NCI-H2171 (cell line): ENCODE results near the gene ZMPSTE24.
A peak's percentile ranks its signal among the peaks of the same experiment; 100 is the strongest.
"Not testable (repeated sequence)": the region's sequence is repeated elsewhere in the genome, so short reads cannot be mapped to it uniquely, and the experiment has no call there.

Experiments
- DNase-seq: peaks from one replicate; lab custom pipeline; 2025; lab: John Stamatoyannopoulos, UW

ZMPSTE24 gene

DNA sequence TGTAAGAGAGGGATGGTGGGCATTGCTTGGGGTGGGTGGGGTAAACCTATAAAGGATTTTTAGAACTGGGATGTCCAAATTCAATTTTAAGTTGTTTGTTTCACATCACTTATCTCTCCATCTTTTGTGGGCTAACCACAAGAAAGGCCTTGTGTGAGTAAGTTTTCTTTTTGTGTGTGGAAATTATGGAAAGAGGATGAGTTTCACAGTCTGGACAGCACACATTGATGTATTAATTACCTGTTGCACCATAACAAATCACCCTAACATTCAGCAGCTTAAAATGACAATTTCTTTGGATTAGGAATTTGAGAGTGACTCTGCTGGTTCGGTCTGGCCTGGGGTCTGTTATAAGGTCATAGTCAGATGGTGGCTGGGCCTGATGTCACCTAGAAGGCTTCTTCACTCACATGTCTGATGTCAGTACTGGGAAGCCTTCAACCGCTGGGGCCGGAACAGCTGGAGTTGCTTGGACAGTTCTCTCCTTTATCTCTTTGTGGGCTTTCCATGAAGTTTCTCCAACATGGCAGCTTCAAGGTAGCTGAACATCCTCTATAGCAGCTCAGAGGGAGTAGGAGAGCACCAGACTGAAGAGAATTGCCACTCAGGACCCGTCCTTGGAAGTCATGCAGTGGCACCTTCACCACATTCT lies 61.1 kb downstream of the ZMPSTE24 start:
- DNase-seq = no peak

DNA sequence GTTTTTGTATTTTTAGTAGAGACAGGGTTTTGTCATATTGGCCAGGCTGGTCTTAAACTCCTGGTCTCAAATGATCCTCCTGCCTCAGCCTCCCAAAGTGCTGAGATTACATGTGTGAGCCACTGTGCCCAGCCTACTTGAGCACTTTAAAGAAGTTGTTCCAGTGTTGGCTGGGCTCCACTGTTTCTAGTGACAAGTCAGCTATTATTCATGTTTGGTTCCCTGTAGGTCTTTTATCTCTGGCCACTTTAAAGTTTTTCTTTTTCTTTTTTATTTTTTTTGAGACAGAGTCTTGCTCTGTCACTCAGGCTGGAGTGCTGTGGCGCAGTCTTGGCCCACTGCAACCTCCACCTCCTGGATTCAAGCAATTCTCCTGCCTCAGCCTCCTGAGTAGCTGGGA lies 73.4 kb downstream of the ZMPSTE24 start:
- not testable (repeated sequence) for DNase-seq

DNA sequence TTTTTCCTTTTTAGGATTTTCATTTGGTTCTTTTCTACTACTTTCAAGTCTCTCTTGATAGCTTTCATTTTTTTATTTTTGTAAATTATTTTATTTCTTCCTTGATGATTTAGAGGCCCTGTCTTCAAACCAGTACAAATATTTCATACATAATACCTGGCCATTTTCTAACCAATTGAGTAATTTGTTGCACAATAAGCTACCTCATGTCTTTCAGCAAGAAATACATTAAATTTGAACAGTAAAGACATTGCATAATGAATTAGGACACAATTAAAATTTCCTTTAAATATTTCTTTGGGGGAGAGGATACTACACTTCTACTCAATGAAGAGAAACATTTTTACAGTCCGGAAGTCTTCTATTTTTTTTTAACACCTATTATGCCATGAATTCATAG lies 74.7 kb downstream of the ZMPSTE24 start:
- DNase-seq = no peak

DNA sequence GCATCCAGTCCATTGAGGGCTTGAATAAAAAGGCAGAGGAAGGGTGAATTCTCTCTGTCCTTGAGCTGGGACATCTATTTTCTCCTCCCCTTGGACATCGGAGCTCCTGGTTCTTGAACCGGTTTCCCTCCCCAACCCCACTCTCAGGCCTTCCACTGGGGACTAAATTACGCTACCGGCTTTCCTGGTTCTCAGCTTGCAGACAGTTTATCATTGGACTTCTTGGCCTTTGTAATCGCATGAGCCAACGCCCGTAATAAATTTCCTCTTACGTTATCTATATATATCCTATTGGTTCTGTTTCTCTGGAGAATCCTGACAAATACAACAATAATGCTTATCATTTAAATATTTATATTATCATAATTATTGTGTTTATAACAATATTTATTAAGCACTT lies 79.4 kb downstream of the ZMPSTE24 start:
- no peak for DNase-seq

DNA sequence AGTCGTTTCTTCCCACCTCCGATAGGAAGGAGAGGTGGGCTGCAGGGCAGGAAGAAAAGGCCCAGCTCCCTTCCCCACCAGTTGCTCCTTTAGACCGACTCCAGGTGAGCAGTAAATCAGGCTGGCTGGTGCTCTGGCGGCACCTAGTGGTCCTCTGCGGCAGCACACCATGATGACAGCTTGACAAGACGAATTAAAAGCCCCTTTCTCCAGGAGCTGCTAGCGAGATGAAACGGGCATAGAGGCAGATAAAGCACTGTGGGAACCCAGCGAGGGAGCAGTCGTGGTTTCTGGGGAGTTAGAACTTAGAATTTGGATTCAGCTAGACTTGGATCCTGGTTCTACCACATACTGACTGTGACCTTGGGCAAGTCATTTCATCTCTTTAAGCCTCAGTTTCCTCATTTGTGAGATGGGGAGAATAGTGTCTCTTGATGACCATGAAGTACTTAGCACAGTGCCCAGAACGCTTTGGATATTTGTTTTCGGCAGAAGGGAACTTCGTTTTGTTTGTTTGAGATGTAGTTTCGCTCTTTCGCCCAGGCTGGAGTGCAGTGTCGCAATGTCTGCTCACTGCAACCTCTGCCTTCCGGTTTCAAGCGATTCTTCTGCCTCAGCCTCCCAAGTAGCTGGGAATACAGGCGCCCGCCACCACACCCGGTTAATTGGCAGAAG lies 80.8 kb downstream of the ZMPSTE24 start:
- peak; percentile 52 for DNase-seq

DNA sequence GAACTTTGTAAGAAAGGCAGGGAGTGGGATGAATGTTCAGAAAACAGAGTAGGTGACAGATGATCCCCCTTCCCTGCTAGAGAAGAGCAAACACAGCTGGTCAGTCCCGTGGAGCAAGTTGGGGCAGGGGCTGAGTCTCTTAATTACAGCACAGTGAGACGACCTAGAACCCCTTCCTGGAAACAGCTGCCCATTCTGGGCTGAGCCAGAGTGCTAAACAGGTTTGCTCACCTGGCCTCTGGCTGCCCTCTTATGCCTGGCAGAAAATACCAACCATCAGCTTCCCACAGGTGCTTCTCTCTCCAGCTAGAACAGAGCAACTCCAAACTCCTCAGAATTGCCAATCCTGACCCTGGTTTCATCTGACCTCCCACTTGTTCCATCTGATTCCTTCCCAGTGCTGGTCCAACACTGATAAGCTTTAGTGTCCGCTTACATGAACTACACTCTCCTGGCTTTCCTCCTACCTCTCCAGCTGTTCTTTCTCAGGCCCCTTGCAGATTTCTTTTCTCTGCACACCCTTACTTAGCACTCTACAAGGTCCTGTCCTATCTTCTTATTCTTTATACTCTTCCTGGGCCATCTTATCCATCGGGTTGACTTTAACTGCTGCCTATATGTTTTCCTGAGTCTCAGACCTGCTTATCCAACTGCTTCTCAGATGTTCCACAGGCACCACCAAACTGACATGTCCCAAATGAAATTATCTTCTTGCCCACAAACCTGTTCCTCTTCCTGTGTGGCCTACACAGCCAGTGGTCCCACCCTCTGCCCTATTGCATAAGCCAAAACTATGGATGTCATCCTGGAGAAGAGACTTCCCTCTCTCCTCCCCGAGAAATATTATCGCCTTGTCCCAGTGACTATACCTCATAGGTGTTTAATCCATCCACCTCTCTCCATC lies 81.6 kb downstream of the ZMPSTE24 start:
- no peak for DNase-seq

DNA sequence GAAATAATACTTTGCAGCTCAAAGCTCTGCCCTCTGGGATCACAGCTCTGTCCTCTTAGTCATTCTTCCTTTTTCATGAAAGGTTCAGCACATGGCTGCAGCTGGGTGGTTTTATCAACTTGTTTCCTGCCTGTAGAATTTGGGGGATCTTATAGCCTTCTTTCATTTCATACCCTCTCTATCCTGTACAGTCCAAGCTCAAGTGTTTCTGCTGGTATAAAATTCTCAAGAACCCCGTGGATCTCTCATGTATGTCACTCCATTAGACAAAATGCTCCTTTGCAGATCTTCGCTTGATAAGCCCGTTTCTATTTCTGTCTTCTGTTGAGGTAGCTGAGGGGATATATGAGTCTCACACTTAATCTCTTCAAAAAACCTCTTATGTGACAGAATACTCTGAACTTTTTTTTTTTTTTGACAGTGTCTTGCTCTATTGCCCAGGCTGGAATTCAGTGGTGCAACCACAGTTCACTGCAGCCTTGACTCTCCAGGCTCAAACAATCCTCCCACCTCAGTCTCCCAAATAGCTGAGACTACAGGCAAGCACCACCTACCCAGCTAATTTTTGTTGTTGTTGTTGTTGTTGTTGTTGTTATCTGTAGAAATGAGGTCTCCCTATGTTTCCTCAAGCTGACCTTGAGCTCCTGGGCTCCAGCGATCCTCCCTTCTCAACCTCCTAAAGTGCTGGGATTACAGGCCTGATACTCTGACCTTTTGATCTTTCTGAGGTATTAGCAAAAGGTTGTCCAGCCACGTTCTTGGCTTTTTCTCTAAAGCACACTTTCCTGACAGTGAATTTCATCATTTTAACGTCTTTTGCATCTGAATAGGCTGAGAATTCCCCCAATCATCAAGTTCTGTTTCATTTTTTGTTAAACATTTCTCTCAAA lies 83.7 kb downstream of the ZMPSTE24 start:
- DNase-seq = no peak

DNA sequence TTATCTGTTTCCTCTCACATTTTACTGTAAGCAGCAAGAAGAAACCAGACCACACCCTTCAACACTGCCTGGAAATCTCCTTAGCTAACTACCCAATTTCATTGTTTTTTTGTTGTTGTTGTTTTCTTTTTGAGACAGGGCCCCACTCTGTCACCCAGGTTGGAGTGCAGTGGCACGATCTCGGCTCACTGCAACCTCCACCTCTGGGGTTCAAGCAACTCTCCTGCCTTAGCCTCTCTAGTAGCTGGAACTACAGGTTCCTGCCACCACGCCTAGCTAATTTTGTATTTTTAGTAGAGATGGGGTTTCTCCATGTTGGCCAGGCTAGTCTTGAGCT lies 84.3 kb downstream of the ZMPSTE24 start:
- DNase-seq = not testable (repeated sequence)
